Adrenal gland (tissue), 5 donors: ENCODE results near the gene SASH1.

Experiments
- CTCF ChIP-seq, 6 experiments: fragments of 450-650 bp in 4 of 6; fragments of 200-600 bp in 2 of 6; sonication (generic) in 1 of 6; IDR thresholded peaks; 1 replicate in 5 of 6; 2 replicates in 1 of 6; pipeline versions ENCODE4 v1.5.1 to v1.8.0; 2016 to 2021; ENCODE audit warnings: antibody characterized with exemption in 6 of 6, mild to moderate bottlenecking in 2 of 6, moderate library complexity in 1 of 6
- POLR2A ChIP-seq, 2 donors: fragments of 450-650 bp; IDR thresholded peaks; one replicate each; pipeline ENCODE4 v1.6.1; 2017; ENCODE audit warnings: antibody characterized with exemption in 2 of 2, mild to moderate bottlenecking in 2 of 2, moderate library complexity in 1 of 2
- donor health status: DM: no; HTN: no; CAD: no.

- TF ChIP-seq CTCF (IDR thresholded peaks at IDR 0.05) = no peak
- no peak for TF ChIP-seq POLR2A (IDR thresholded peaks at IDR 0.05)
These were observed 97.4 kb downstream of the SASH1 start for GRCh38 chr6:148440016-148440415.
